ENCODE results near the gene MGAT4A.

GRCh38 chr2:98739020-98739419, 8.1 kb upstream of the MGAT4A start:
- TF ChIP-seq POLR2A (IDR thresholded peaks at IDR 0.05) = no peak
- TF ChIP-seq, protein P1, sequence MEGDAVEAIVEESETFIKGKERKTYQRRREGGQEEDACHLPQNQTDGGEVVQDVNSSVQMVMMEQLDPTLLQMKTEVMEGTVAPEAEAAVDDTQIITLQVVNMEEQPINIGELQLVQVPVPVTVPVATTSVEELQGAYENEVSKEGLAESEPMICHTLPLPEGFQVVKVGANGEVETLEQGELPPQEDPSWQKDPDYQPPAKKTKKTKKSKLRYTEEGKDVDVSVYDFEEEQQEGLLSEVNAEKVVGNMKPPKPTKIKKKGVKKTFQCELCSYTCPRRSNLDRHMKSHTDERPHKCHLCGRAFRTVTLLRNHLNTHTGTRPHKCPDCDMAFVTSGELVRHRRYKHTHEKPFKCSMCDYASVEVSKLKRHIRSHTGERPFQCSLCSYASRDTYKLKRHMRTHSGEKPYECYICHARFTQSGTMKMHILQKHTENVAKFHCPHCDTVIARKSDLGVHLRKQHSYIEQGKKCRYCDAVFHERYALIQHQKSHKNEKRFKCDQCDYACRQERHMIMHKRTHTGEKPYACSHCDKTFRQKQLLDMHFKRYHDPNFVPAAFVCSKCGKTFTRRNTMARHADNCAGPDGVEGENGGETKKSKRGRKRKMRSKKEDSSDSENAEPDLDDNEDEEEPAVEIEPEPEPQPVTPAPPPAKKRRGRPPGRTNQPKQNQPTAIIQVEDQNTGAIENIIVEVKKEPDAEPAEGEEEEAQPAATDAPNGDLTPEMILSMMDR (IDR thresholded peaks at IDR 0.05) = no peak
